Vagina (tissue), 2 donors: ENCODE data around the gene FPR2.

ENCODE experiments used
- CTCF ChIP-seq, 3 experiments: fragments of 450-650 bp in 2 of 3; fragments of 200-600 bp in 1 of 3; sonication (generic) in 1 of 3; IDR thresholded peaks; one replicate each; pipeline ENCODE4 v1.5.1; 2017 to 2019; ENCODE audit warnings: antibody characterized with exemption in 3 of 3, mild to moderate bottlenecking in 2 of 3, moderate library complexity in 2 of 3
- POLR2AphosphoS5 ChIP-seq, 2 donors: sonication (generic); formaldehyde crosslinking; IDR thresholded peaks; one replicate each; pipeline ENCODE4 v1.9.0; 2017; ENCODE audit warnings: antibody characterized with exemption in 2 of 2, mild to moderate bottlenecking in 2 of 2, low read depth in 1 of 2; ENCODE audit not compliant: insufficient read depth in 1 of 2

GRCh38 chr19:51807925-51808324, 46.9 kb downstream of the FPR2 start:
- no peak for TF ChIP-seq CTCF (IDR thresholded peaks at IDR 0.05)
- TF ChIP-seq POLR2AphosphoS5 (IDR thresholded peaks at IDR 0.05; ENCODE audit: insufficient read depth in 1 of 2, low read depth in 1 of 2) = no peak
